Measurements from ENCODE around the gene APBB2.

DNA sequence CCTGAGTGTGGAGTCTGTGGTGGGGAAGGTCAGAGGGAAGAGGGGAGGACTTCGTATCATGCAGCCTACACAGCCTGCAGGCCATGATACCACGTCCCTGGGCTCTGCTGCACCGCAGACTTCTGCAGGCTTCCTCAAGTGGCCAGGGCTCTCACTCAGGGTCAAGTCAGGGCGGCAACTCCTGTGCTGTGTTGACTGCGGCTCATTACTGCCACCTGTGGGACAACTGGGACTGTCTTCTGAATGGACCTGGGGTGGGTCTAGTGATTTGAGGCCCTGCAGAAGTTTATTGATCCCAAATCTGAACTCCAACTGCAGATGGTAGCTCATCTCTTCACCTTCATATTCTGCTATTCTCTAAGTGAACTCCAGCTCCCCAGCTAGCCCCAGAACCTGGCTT lies 297.5 kb downstream of the APBB2 start:
- TF ChIP-seq, protein P1, sequence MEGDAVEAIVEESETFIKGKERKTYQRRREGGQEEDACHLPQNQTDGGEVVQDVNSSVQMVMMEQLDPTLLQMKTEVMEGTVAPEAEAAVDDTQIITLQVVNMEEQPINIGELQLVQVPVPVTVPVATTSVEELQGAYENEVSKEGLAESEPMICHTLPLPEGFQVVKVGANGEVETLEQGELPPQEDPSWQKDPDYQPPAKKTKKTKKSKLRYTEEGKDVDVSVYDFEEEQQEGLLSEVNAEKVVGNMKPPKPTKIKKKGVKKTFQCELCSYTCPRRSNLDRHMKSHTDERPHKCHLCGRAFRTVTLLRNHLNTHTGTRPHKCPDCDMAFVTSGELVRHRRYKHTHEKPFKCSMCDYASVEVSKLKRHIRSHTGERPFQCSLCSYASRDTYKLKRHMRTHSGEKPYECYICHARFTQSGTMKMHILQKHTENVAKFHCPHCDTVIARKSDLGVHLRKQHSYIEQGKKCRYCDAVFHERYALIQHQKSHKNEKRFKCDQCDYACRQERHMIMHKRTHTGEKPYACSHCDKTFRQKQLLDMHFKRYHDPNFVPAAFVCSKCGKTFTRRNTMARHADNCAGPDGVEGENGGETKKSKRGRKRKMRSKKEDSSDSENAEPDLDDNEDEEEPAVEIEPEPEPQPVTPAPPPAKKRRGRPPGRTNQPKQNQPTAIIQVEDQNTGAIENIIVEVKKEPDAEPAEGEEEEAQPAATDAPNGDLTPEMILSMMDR (IDR thresholded peaks at IDR 0.05), result peak; percentile 32 to 58 (median 42)
- no peak for TF ChIP-seq POLR2A (IDR thresholded peaks at IDR 0.05)
